ENCODE data around the gene METTL5. TPM values are rescaled to one million over a fixed set of nuclear protein-coding genes. Genes with fewer than 3 reads are reported as not detected.

METTL5 gene
- total and polyA plus RNA-seq, 9 of the 15 experiments (the other 6 are each of a cell fraction or from before 2014, with no cell fraction given), result 149 to 471 (median 224) TPM

- TF ChIP-seq MTA3 (IDR thresholded peaks at IDR 0.05; ENCODE audit: borderline replicate concordance) (peak; percentile 90), TAF1 (IDR thresholded peaks at IDR 0.05; ENCODE audit: control insufficient read depth, extremely low read depth, insufficient read depth, low read length, severe bottlenecking) (peak; percentile 91), ATF7 (IDR thresholded peaks at IDR 0.05) (peak; percentile 76), GTF2F1 (IDR thresholded peaks at IDR 0.05; ENCODE audit: low read depth, low read length) (peak; percentile 86; the same call in 1 of the 2 replicates), ETV5 (CRISPR knock-in tag; IDR thresholded peaks at IDR 0.05; ENCODE audit: low read depth) (peak; percentile 55; the same call in 1 of the 2 replicates), RBM25 (IDR thresholded peaks at IDR 0.05; ENCODE audit: low read depth, low read length, severe bottlenecking) (no peak), FOS (IDR thresholded peaks at IDR 0.05; ENCODE audit: extremely low read depth, insufficient read length) (no peak), ZNF24 (IDR thresholded peaks at IDR 0.05) (peak; percentile 28; the same call in 1 of the 2 replicates), EGR1 (conservative IDR thresholded peaks at IDR 0.05) (peak; percentile 69), CTBP1 (IDR thresholded peaks at IDR 0.05; ENCODE audit: borderline replicate concordance) (peak; percentile 90), CHD2 (IDR thresholded peaks at IDR 0.05; ENCODE audit: low read depth, low read length) (peak; percentile 37; the same call in 1 of the 2 replicates), KLF13 (tag; IDR thresholded peaks at IDR 0.05; ENCODE audit: borderline replicate concordance, low read depth) (no peak; the same call in 1 of the 2 replicates), PHB2 (IDR thresholded peaks at IDR 0.05; ENCODE audit: low read depth) (no peak), FOSL1 (tag; conservative IDR thresholded peaks at IDR 0.05) (peak; percentile 32; the same call in 1 of the 2 replicates)
- TF ChIP-seq, protein P1, sequence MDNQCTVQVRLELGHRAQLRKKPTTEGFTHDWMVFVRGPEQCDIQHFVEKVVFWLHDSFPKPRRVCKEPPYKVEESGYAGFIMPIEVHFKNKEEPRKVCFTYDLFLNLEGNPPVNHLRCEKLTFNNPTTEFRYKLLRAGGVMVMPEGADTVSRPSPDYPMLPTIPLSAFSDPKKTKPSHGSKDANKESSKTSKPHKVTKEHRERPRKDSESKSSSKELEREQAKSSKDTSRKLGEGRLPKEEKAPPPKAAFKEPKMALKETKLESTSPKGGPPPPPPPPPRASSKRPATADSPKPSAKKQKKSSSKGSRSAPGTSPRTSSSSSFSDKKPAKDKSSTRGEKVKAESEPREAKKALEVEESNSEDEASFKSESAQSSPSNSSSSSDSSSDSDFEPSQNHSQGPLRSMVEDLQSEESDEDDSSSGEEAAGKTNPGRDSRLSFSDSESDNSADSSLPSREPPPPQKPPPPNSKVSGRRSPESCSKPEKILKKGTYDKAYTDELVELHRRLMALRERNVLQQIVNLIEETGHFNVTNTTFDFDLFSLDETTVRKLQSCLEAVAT (IDR thresholded peaks at IDR 0.05), result peak in 1 of 2 experiments; percentile 66; a peak in 1 of 4 replicates
- TF ChIP-seq, protein P2, sequence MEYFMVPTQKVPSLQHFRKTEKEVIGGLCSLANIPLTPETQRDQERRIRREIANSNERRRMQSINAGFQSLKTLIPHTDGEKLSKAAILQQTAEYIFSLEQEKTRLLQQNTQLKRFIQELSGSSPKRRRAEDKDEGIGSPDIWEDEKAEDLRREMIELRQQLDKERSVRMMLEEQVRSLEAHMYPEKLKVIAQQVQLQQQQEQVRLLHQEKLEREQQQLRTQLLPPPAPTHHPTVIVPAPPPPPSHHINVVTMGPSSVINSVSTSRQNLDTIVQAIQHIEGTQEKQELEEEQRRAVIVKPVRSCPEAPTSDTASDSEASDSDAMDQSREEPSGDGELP (CRISPR knock-in tag; IDR thresholded peaks at IDR 0.05; ENCODE audit: borderline replicate concordance), result peak; percentile 73; the same call in 1 of the 2 replicates
These were observed 25.8 kb downstream of the METTL5 start, which contains the start of gene SSB (continued) for GRCh38 chr2:169798718-169799592.

Data from K562 (cell line).